CD4-positive, alpha-beta T cell treated with Interleukin-15 for 1 hour (primary cell): ENCODE measurements around the gene TENT4A.

Source experiments
- DNase-seq: peaks from one replicate; pipeline ENCODE4 v3.0.0-alpha.2; 2020

Gene TENT4A

DNA sequence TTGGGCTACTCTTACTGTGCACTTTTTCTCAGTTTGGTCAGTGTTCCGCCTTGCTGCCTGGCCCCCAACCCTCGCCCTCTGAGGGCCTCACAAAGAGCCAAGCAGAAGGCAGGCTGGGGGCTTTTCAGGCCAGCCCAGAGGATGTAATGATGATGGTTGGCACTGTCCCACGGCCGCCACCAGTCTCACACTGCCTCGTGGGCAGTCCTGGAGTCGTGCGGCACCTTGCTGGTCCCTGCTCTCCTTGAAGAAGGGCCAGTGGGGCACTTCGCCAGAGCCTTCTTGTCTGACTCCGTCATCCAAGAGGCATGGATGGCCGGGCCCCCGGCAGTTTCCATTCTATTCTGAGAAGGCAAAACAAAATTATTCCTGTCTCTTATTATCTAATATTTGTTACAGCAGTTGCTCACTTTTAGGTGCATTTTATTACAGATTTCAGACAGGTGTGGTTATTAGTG, 21.0 kb downstream of the TENT4A start:
- no peak for DNase-seq

DNA sequence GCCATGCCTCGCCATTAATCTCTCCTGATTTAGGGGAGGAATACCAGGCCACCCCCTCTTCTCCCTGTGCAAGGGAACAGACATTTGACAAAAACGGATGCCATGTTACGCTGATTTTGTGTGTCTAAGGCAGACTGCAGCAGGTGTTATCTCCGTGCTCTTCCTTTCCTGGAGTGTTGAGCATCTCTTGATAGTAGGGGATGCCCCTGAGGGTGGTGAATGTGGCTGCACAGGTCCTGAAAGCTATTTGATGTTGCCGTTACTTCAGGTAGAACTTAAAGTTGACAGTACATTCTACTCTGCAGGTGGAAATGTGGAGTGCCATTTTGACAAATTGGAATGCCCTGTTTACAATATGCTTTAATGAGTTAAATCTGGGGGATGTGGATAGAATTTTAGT, 21.5 kb downstream of the TENT4A start:
- DNase-seq, result no peak

DNA sequence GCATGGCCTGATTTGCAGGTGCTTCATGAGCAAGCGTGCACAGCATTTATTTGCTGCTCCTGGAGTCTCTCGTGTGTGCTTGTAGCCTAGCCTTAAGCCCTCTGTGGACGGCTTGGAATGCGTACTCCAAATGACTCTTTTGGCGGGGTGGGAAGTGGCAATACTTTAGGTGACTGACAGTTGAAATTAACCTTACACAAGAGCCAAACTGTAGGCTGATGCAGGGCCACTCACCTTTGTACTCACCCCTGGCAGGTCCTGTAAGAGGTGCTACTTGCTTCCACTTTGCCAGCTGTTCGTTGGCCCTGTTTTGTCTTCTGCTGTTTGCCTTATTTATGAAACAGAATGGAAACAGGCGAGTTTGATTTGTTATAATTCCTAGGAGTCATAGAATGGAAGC, 22.9 kb downstream of the TENT4A start:
- no peak for DNase-seq

DNA sequence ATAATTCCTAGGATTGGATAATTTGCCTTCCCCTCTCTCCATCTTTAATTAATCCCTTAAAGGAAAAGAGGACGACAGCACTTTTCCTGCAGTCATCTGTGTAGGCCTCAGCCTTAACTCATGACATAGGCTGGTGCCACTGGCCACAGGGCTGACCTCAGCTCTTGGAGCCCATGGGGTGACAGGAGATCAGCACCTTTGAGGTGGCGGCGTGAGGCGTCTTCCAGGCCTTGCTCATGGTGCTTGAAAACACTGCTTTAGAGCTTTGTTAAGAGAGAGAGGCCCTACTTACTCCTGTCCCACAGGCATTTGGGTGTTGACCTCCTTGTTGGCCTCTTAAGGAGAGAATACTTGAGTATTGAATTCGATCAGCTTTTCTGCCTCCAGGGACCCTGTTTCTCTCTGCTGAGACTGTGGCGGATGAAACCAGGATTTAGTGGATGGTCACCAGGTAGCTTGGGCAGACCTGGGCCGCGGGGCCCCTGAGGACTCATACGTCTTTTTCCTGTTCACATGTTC, 23.4 kb downstream of the TENT4A start:
- no peak for DNase-seq

DNA sequence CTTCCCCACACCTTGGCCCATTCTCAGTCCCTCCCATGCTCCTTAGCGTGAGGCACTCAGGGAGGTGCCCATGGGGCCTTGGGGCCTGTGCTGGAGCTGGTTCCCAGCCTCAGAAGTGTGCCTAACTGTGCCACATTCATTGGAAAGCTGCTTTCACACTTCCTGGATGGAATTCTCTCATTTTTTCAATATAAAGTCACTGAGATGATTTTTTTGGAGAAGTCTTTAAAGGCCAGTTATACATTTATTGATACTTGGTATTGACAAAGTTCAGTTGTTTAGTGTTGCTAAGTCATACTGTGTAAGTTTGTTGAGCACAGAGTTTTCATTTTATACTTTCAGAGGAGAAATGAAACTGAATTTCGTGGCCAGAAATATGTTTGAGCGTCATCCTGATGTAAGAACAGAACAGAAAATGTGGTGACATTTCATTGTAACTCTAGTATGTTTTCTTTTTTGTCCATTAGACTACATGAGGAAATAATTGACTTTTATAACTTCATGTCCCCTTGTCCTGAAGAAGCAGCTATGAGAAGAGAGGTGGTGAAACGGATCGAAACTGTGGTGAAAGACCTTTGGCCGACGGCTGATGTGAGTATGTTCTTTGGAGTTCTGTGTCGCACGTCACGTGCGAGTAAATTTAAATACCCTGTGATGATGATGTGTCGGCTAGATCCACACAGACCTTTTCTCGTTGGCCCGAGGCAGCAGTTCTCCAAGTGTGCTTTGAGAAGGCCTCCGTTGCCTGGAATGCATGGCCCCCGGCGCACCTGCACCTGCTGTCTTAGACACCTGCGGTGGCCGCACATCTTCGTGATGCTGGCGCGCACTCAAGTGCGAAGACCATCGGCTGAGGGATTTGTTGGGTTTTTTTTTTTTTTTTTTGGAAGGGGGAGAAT, 24.1 kb downstream of the TENT4A start:
- DNase-seq, result no peak

DNA sequence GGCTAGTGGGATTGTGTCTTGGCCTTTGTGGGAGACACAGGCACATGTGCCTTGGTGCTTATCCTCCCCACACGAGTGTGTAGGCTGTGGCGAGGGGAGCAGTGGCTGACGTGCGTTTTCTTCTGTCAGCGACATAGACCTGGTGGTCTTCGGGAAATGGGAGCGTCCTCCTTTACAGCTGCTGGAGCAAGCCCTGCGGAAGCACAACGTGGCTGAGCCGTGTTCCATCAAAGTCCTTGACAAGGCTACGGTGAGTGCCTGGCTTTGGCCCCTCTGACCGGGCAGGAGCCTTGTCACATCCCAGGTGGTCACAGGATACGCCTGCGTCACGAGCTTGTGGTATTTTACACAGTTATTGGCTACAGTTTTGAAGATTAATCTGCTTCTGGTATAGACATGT, 26.4 kb downstream of the TENT4A start:
- no peak for DNase-seq

DNA sequence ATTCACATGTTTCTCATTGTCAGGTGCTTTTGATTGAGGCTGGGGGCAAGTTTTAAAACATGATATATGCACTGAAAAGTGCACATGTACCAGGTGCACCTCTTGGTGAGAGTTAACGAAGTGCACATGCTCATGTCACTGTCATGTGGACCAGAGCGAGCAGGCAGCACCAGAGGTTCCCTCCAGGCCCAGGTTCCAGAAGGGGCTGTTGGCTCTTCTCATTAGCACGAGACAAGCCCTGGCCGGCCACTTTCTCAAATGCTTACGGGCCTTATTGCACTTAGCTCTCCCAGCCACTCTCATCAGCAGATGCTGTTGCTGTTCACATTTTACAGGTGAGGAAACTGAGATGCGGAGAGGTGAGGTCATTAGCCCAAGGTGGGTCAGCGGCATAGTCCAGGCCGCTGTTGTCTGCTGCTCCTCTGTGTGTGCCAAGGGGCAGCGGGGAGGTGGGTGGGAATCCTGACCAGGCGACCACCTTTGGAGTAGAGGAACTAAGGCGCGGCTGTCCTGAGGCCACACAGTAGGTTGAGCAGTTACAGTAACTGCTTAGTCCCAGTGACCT, 27.4 kb downstream of the TENT4A start:
- no peak for DNase-seq

DNA sequence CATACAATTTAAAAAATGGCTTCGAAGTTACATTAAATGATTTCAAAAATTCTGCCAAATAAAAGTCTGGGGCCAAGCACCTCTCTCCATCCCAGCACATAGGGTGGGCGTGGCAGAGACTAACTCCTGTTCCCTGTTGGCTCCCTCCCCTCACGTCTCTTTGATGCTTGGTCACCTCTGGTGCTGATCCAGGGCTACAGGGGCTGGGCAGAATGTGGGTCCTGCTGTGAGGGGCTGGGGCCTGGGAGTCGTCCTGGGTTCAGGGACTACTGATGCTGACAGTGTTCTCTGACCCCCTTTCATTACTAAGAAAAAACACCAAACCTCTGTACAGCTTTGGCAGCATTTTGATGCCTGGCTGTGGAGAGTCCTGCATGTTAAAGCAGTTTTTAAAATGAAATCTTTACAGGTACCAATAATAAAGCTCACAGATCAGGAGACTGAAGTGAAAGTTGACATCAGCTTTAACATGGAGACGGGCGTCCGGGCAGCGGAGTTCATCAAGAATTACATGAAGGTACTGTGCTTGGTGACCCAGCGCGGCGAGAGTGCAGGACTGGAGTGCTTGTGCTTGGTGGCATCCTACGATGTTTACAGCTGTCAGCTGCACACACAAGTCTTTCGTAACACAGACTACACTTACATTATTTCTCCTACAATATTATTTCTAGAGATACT, 29.0 kb downstream of the TENT4A start:
- DNase-seq, result no peak

DNA sequence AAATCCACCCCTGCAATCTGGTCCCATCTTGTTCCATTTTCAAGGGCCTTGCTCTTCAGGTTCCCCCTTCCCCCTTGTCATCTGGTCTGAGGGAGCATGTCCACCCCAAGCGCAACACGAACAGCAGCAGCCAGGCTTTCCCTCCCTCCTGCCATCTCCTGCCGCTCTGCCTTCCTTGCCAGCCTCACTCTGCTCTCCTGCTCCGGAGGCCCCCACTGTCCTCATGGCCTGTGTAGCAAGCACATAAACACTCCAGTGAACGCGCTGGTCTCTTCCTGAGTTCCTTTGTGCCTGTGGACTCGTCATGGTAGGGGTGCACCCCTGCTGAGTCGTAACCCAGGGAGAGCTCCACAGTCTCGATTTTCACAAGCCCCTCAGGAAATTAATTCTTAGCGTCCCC, 29.9 kb downstream of the TENT4A start:
- DNase-seq, result no peak

DNA sequence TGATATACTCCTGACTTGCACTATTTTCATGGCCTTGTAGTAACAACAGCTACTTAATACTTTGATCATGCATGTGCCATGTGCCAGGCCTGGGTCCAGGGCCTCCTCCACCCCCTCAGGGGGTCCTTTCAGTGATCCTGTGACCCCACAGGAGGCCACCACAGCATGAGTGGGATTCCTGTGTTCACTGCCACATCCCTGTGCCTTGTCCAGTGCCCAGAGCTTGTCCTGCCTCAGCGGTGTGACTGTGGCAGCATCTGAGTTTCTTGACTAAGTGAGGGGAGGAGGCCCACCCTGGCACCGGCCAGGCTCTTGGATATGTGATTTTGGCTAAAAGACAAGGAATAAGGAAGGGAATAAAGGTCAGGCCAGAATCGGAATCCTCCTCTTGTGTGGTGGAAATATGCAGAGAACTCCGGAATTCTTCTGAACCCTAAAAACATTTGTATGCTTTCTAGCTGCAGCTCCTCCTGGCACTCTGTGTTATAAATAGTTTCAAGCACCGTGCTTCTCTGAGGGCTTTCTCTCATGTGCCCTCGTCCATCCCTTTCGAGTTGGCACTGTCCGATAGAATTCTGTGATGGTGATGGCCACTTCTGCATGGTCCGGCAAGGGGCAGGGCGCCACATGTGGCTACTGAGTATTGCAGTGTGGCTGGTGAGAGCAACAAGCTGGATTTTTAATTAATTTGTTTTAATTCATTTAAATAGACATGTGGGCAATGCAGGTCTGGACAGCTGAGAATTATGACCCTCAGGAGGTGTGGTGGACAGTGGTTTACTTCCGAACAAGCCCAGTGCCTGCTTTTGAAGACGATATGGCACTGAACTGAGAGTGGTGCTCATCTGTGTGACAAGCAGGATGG, 31.8 kb downstream of the TENT4A start:
- no peak for DNase-seq

DNA sequence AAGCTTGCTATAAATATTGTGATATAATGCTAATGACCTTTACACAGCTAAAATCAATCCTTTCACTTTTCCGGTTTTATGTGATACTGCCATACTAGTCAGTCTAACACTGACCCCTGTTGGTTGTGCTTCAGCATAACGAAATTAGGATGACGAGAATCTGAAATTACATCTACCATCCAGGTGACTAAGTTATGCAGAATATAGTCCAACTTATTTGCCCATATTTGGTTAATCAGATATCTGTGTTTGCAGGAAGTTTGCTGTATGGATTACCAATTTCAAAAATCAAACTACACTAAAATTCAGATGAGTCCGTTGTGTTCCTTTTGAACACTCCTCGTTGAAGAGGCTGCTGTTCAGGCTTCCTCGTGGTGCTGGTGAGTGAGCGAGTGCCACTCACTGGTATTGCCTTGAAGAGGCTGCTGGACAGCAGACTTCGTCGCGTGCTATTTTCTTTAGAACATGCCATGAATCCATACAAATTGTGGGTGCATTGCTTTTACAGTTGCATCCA, 32.5 kb downstream of the TENT4A start:
- DNase-seq, result no peak

DNA sequence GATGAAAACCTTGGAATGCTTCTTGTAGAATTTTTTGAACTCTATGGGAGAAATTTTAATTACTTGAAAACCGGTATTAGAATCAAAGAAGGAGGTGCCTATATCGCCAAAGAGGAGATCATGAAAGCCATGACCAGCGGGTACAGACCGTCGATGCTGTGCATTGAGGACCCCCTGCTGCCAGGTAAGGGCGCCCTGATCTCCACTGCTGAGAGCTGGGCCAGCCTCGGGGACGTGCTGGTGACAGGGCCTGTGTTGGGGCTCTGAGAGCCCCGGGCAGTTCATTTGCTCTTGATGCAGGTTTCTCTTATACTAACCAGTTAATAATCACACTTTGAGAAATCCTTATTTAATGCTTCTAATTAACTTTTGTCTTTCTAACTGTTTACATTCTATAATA, 33.0 kb downstream of the TENT4A start:
- no peak for DNase-seq

DNA sequence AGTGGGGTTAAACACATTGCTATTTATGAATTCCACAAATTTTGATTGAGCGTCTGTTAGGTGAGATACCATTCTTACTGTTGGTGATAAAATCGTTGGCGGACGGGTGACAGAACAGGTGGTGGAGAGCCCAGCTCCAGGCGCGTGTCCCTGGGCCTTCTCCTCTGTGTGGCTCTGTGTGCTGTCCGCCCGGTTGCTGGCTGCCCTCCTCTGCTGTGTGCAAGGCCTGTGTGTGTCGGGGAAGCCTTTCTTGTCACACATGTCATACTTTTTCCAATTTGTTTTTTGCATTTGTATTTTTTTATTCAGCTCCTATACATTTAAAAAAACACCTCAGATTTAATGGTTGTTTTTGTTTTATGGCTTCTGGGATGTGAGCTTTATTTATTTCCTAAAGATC, 33.9 kb downstream of the TENT4A start:
- no peak for DNase-seq

DNA sequence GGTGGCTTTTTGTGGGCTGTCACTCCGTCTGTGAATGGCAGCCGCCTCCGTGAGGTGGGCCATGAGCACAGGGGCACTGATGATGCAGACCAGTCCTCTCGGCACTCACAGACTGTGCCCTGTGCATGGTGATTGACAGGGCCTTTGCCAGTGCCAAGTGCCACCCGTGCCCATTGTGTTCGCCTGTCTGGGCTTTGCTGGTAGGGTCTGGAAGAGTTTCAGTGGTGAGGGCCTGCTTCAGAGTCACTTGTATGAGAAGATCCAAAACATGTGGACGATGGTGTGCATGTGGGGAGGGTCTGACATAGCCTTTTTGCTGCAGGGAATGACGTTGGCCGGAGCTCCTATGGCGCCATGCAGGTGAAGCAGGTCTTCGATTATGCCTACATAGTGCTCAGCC, 34.9 kb downstream of the TENT4A start:
- no peak for DNase-seq

DNA sequence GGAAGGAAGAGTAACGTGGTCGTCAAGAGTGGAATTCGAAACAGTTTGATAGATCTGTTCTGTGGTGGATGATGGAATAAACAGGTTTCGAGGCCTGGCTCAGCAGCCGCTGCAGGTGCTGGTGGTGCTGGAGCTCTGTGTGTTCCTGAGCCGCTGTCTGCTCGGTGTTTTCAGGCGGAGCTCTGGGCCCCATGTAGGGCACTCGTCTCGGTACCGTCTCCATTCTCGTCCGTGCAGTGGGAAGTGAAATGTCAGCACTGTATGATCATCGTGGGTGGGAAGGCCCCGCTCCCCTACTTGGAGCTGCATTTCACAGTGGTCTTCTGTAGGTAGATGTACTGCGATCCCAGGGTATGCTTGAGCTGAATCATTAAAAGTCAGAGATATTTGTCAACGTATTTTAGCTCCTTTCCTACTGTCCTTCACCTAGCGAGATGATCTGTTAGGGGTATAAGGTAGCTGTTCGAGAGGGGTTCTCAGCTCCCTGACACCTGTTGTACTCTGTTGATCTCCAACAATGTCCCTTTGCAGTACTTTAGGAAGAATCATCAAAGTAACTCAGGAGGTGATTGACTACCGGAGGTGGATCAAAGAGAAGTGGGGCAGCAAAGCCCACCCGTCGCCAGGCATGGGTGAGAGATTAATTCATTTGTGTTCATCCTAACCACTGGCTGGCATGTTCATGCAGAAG, 35.9 kb downstream of the TENT4A start:
- no peak for DNase-seq

DNA sequence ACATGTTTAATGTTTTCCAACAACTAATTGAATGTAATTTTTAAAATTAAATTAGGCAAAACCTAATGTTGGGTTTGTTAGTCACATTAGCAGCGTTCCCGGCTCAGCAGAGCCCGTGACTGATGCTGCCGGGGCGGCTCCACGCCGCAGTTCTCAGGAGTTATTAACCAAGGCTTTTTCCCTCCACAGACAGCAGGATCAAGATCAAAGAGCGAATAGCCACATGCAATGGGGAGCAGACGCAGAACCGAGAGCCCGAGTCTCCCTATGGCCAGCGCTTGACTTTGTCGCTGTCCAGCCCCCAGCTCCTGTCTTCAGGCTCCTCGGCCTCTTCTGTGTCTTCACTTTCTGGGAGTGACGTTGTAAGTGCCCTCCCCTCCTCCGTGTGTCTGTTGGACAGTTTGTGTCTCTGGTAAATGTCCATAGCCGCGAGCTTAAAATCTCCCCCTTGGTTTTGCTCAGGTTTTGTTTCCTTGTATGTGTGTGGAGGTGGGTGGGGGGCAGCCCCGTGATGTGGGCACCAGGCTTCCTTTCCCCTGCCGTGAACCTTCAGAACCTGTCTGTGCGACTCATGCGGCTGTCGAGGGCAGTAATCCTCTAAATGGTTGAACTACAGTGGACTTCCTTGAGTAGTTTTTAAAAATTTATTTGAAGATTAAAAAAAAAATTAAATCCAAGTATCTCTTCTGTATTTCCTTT, 37.1 kb downstream of the TENT4A start:
- no peak for DNase-seq

DNA sequence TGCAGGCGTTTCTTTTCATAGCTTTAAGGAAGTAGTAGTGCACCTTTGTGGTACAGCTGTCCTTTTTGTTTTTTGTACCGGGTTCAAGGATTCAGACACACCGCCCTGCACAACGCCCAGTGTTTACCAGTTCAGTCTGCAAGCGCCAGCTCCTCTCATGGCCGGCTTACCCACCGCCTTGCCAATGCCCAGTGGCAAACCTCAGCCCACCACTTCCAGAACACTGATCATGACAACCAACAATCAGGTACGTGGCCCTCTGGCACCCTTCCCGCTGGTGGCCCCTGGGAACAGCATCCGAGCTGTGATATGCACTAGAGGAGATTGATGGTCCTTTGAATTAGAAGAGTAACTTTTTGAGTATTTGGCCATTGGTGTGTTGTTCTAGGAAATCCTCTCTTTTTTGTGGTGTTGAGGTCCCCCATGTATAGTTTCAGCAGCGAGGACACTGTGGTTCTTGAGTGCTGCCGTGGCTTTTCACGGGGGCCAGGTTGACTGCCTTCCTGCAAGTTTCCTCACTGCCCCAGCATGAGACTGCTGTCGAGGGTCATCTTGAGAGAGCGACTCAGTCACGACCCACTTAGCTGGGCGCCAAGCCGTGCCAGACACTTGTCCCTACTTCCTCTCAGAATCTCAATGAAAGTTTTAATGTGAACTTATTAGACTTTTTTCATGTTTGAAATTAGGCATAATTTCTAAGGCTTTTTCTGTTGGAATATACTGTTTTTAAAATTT, 37.9 kb downstream of the TENT4A start:
- DNase-seq, result no peak

DNA sequence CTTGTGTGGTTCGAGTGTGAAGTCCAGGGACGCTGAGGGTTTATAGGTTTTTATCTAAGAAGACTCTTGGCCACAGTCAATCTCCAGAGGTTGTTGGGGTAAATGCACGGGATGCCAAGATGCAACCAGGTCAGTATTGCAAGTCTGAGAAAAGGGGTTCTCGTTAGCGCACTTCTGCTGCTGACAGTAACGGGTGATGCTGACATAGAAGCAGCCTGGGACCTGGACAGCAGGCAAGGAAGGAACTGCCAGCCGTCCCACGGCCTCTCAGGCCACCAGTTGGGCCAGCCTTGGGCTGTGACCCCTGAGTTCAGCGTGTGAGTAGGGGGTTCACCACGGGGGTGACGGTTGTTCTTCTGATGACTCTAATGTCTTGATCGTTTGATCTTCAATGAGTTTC, 39.0 kb downstream of the TENT4A start:
- DNase-seq, result no peak

DNA sequence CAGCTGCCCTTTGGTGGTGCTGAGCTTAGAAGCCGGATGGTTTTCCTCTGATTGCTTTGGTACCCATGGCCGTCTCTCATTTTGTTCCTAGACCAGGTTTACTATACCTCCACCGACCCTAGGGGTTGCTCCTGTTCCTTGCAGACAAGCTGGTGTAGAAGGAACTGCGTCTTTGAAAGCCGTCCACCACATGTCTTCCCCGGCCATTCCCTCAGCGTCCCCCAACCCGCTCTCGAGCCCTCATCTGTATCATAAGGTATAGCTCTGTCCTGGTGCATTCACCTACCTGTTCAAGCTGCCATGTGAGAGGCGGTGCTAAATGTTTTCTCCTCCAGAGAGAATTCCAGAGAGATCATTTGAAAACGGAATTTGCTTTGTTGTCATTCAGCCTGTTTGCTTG, 39.5 kb downstream of the TENT4A start:
- DNase-seq, result no peak

DNA sequence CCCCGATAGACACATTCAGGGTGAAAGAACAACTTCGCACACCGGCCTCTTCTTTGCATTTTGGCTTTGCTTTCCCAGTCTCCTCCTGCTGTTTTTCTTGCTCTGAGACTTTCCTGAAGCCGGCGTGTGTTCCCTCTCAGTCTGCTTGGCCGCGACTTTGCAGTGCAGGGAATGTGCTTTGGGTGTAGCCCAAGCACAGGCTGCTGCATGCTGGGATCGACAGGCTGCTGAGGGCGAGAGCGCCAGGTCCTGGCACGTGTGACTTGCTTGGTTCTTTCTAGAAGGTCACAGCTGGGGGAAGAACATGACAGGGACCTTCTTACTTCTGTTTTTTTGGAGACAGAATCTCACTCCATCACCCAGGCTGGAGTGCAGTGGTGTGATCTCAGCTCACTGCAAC, 40.6 kb downstream of the TENT4A start:
- DNase-seq, result no peak

DNA sequence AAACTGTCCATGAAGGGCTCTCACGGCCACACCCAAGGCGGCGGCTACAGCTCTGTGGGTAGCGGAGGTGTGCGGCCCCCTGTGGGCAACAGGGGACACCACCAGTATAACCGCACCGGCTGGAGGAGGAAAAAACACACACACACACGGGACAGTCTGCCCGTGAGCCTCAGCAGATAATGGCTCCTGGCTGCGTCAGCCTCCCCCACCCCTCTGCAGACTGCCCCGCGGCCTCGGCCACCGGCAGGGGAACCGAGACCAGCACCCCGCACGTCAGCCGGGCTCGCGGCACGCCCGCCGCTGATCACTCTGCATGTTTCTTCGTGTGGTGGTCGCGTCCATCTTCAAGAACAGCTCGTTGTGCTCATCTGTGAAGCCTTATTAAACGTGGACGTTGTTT, 41.5 kb downstream of the TENT4A start:
- DNase-seq, result no peak
